ENCODE results near the gene SLC10A7. TPM values are rescaled to one million over a fixed set of nuclear protein-coding genes. Genes with fewer than 3 reads are reported as not detected.

SLC10A7 gene
- total RNA-seq, 2 donors from 2014 or later, result 4.0 to 5.2 TPM

DNA sequence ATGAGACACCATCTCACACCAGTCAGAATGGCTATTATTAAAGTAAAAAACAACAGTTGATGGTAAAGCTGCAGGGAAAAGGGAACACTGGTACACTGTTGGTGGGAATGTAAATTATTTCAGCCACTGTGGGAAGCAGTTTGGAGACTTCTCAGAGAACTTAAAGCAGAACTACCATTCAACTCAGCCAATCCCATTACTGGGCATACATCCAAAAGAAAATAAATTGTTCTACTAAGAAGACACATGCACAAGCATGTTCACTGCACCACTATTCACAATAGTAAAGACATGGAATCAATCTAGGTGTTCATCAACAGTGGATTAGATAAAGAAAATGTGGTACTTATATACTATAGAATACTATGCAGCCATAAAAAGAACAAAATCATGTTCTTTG lies 172.4 kb downstream of the SLC10A7 start:
- DNase-seq (ENCODE audit: low spot score), result no peak
- Histone ChIP-seq H3K36me3 (no peaks in the 10 kb centered on the region), H3K9me3 (no peaks in the 10 kb centered on the region), H3K4me1 (no peaks in the 10 kb centered on the region), H3K27ac (no peak overlapping the region), H3K4me3 (no peak overlapping the region), H3K27me3 (no peaks in the 10 kb centered on the region)
- TF ChIP-seq, protein P1, sequence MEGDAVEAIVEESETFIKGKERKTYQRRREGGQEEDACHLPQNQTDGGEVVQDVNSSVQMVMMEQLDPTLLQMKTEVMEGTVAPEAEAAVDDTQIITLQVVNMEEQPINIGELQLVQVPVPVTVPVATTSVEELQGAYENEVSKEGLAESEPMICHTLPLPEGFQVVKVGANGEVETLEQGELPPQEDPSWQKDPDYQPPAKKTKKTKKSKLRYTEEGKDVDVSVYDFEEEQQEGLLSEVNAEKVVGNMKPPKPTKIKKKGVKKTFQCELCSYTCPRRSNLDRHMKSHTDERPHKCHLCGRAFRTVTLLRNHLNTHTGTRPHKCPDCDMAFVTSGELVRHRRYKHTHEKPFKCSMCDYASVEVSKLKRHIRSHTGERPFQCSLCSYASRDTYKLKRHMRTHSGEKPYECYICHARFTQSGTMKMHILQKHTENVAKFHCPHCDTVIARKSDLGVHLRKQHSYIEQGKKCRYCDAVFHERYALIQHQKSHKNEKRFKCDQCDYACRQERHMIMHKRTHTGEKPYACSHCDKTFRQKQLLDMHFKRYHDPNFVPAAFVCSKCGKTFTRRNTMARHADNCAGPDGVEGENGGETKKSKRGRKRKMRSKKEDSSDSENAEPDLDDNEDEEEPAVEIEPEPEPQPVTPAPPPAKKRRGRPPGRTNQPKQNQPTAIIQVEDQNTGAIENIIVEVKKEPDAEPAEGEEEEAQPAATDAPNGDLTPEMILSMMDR (IDR thresholded peaks at IDR 0.05), result no peak

DNA sequence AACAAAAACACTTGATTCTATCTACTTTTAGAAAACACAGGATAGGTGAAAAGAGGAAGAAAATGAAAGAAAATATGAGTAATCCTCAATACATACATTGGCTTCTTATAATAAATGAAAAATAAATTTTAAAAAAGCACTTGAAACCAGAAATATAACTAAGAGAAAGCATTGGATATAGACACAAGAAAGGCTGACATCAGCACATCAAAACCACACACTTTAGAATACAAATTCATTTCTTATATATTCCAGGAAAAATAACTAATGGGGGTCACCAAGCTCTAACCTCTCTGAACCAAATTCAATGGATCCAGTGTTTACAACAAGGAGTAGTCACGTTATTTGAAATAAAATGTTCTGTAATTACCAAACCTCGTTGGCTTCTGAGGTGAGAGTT lies 173.9 kb downstream of the SLC10A7 start:
- Histone ChIP-seq H3K27ac (no peak overlapping the region), H3K9me3 (no peaks in the 10 kb centered on the region), H3K27me3 (no peaks in the 10 kb centered on the region), H3K36me3 (no peaks in the 10 kb centered on the region), H3K4me3 (no peak overlapping the region), H3K4me1 (no peaks in the 10 kb centered on the region)
- no peak for DNase-seq (ENCODE audit: low spot score)
- TF ChIP-seq, protein P1 (IDR thresholded peaks at IDR 0.05), result no peak

DNA sequence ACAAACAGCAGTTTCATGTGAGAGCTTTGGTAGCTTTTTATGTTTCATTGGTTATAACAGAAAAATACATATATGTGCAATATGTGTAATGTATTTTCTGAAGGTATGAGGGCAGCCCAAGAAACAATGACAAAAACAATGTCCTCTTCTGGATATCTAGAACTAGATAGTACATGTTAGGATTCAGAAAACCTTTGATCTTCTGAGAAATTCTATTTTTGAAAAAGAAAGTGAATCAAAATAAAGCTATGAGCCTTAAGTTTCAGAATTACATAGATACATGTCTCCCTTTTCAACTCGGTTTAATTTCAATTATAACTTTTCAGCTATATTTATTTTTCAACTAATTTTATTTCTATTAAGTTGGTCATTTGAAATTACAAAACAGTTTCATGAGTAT lies 175.5 kb downstream of the SLC10A7 start:
- TF ChIP-seq, protein P1 (IDR thresholded peaks at IDR 0.05), result no peak

DNA sequence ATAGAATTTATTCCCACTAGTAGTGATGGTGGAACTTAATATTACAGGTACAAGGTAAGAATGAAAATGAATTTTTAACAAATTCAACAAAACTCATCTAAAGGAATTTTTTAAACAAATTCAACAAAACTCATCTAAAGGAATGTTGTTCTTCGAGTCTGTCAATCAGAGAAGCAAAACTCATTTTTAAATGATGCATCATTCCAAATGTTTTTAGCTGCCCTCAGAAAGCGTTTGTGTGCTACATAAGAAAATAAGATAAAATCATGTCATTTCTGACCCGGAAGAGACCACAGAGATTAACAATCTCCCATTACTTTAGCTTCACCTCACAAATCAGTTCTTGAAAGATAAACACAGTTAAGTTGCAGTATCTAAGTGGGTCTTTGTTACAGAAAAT lies 178.0 kb downstream of the SLC10A7 start:
- Histone ChIP-seq H3K4me1 (no peaks in the 10 kb centered on the region), H3K27me3 (no peaks in the 10 kb centered on the region), H3K4me3 (no peak overlapping the region), H3K9me3 (no peaks in the 10 kb centered on the region), H3K27ac (no peak overlapping the region), H3K36me3 (no peaks in the 10 kb centered on the region)
- TF ChIP-seq, protein P1 (IDR thresholded peaks at IDR 0.05), result no peak
- no peak for DNase-seq (ENCODE audit: low spot score)

More for the DNA sequence above, 175.5 kb downstream of the SLC10A7 start:
- H3K27me3 ChIP-seq, result no peaks in the 10 kb centered on the region
- no peak overlapping the region for H3K27ac ChIP-seq
- no peak overlapping the region for H3K4me3 ChIP-seq
- DNase-seq (ENCODE audit: low spot score), result no peak
- H3K9me3 ChIP-seq, result no peaks in the 10 kb centered on the region
- no peaks in the 10 kb centered on the region for H3K4me1 ChIP-seq
- H3K36me3 ChIP-seq, result no peaks in the 10 kb centered on the region

DNA sequence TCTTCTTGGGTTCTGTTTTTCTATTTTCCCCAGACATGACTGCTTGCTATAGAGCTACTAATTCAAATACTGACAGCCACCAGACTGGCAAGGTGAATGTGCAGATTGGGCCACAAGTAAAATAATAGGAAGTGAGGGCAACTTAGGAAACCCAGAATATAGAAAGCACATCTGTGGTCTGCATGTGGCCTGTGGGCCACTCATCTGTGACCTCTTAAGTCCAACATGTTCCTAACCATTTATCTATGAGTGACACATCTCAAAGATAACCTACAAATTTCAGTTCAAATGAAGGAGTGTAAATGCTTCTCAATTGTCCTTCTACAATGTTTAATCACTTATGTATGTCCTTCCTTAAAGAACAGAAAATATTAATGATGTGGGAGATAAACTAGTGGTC lies 178.5 kb downstream of the SLC10A7 start:
- H3K4me1 ChIP-seq, result no peaks in the 10 kb centered on the region
- TF ChIP-seq, protein P1 (IDR thresholded peaks at IDR 0.05), result no peak
- DNase-seq (ENCODE audit: low spot score), result no peak

DNA sequence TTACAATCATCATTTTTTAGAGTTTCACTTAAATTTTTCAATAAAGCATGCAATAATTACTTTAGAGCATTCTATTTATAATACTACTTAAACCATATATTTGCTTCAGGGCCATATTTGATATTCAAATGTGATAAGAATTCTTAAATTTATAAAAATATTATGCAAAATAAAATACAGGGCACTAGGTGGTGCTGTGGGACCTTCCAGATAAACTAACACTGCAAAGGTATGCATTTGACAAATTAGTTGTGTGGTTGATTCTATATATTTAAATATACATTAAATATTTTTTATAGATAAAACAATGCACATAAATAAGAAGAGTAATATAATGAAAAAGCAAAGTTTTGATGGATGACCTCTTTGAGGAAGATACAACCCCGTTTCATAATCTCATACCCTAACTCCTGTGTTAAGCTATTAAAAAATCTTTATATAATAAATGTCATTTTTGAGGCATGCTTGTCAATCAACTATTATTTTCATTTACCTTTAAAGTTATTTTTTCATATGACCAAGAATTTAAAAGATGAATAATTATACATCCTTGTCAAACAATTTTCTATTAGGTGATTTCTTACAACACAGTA lies 179.0 kb downstream of the SLC10A7 start:
- no peaks in the 10 kb centered on the region for H3K9me3 ChIP-seq
- no peaks in the 10 kb centered on the region for H3K27me3 ChIP-seq
- H3K27ac ChIP-seq, result no peak overlapping the region
- no peaks in the 10 kb centered on the region for H3K4me1 ChIP-seq
- DNase-seq (ENCODE audit: low spot score), result no peak
- H3K4me3 ChIP-seq, result no peak overlapping the region
- no peaks in the 10 kb centered on the region for H3K36me3 ChIP-seq
- TF ChIP-seq, protein P1 (IDR thresholded peaks at IDR 0.05), result peak; percentile 49 to 74

More for the DNA sequence above, 178.5 kb downstream of the SLC10A7 start:
- Histone ChIP-seq H3K9me3 (no peaks in the 10 kb centered on the region), H3K36me3 (no peaks in the 10 kb centered on the region), H3K27ac (no peak overlapping the region), H3K4me3 (no peak overlapping the region), H3K27me3 (no peaks in the 10 kb centered on the region)

Measured in right atrium auricular region (tissue), 2 donors.